ENCODE data around the gene ACP7.

Gene ACP7

GRCh38 chr19:39104186-39104596, 20.0 kb downstream of the ACP7 start:
- no peaks in the 10 kb centered on the region for H3K9me2 ChIP-seq (replicated peaks; ENCODE audit: control insufficient read depth, low read length)
- no peaks in the 10 kb centered on the region for H3K36me3 ChIP-seq (ENCODE audit: control insufficient read depth, low read length)
- no peak overlapping the region for H3K4me2 ChIP-seq (ENCODE audit: low read length)
- H4K20me1 ChIP-seq (ENCODE audit: control insufficient read depth, insufficient read depth, low read depth, low read length), result no peaks in the 10 kb centered on the region
- no peaks in the 10 kb centered on the region for H3F3A ChIP-seq (ENCODE audit: control insufficient read depth, insufficient read depth)
- TF ChIP-seq CTCF (IDR thresholded peaks at IDR 0.05; ENCODE audit: low read depth, low read length, poor library complexity, severe bottlenecking), result no peak
- TF ChIP-seq EZH2phosphoT487 (IDR thresholded peaks at IDR 0.05; ENCODE audit: borderline replicate concordance, low read length), result no peak
- no peaks in the 10 kb centered on the region for H3K9me3 ChIP-seq (ENCODE audit: control insufficient read depth, insufficient read depth, low read length)
- no peaks in the 10 kb centered on the region for H3K4me1 ChIP-seq (ENCODE audit: control insufficient read depth, low read length)
- H3K27me3 ChIP-seq (ENCODE audit: control insufficient read depth, low read length), result no peaks in the 10 kb centered on the region
- H3K4me3 ChIP-seq (ENCODE audit: low read length), result no peak overlapping the region
- no peaks in the 10 kb centered on the region for H3K79me2 ChIP-seq (ENCODE audit: control insufficient read depth, low read length)
- H3K27ac ChIP-seq (ENCODE audit: low read depth, low read length), result no peak overlapping the region

GRCh38 chr19:39106194-39106593, 22.0 kb downstream of the ACP7 start:
- Histone ChIP-seq H3K27ac (ENCODE audit: low read depth, low read length) (no peak overlapping the region), H3K27me3 (ENCODE audit: control insufficient read depth, low read length) (0 out of 2 replicates have a peak, but pooled peaks cover 4% of the 10 kb centered on the region), H3K9me2 (replicated peaks; ENCODE audit: control insufficient read depth, low read length) (no peaks in the 10 kb centered on the region), H3K36me3 (ENCODE audit: control insufficient read depth, low read length) (no peaks in the 10 kb centered on the region), H4K20me1 (ENCODE audit: control insufficient read depth, insufficient read depth, low read depth, low read length) (no peaks in the 10 kb centered on the region), H3K4me1 (ENCODE audit: control insufficient read depth, low read length) (no peaks in the 10 kb centered on the region), H3F3A (ENCODE audit: control insufficient read depth, insufficient read depth) (no peaks in the 10 kb centered on the region), H3K4me2 (ENCODE audit: low read length) (no peak overlapping the region), H3K79me2 (ENCODE audit: control insufficient read depth, low read length) (no peaks in the 10 kb centered on the region), H3K9me3 (ENCODE audit: control insufficient read depth, insufficient read depth, low read length) (no peaks in the 10 kb centered on the region), H3K4me3 (ENCODE audit: low read length) (no peak overlapping the region)
- TF ChIP-seq EZH2phosphoT487 (IDR thresholded peaks at IDR 0.05; ENCODE audit: borderline replicate concordance, low read length), result no peak
- TF ChIP-seq CTCF (IDR thresholded peaks at IDR 0.05; ENCODE audit: low read depth, low read length, poor library complexity, severe bottlenecking), result no peak

GRCh38 chr19:39109641-39110040, 25.5 kb downstream of the ACP7 start:
- Histone ChIP-seq H3F3A (ENCODE audit: control insufficient read depth, insufficient read depth) (no peaks in the 10 kb centered on the region), H3K4me2 (ENCODE audit: low read length) (no peak overlapping the region), H3K27me3 (ENCODE audit: control insufficient read depth, low read length) (0 out of 2 replicates have a peak, but pooled peaks cover 4% of the 10 kb centered on the region), H3K79me2 (ENCODE audit: control insufficient read depth, low read length) (no peaks in the 10 kb centered on the region), H3K4me3 (ENCODE audit: low read length) (no peak overlapping the region), H4K20me1 (ENCODE audit: control insufficient read depth, insufficient read depth, low read depth, low read length) (no peaks in the 10 kb centered on the region), H3K27ac (ENCODE audit: low read depth, low read length) (no peak overlapping the region), H3K4me1 (ENCODE audit: control insufficient read depth, low read length) (no peaks in the 10 kb centered on the region), H3K9me3 (ENCODE audit: control insufficient read depth, insufficient read depth, low read length) (no peaks in the 10 kb centered on the region), H3K9me2 (replicated peaks; ENCODE audit: control insufficient read depth, low read length) (no peaks in the 10 kb centered on the region), H3K36me3 (ENCODE audit: control insufficient read depth, low read length) (no peaks in the 10 kb centered on the region)
- TF ChIP-seq EZH2phosphoT487 (IDR thresholded peaks at IDR 0.05; ENCODE audit: borderline replicate concordance, low read length) (no peak), CTCF (IDR thresholded peaks at IDR 0.05; ENCODE audit: low read depth, low read length, poor library complexity, severe bottlenecking) (no peak)
